Measurements from ENCODE around the gene GPR158.

GPR158 gene

GRCh38 chr10:25506821-25507335 is 332.1 kb downstream of the GPR158 start:
- DNase-seq, result no peak

- no peak for DNase-seq
Measured at GRCh38 chr10:25508112-25508815, 333.5 kb downstream of the GPR158 start.

- DNase-seq, result no peak
Measured at GRCh38 chr10:25509151-25509550, 334.4 kb downstream of the GPR158 start.

GRCh38 chr10:25522294-25522693 is 347.5 kb downstream of the GPR158 start:
- no peak for DNase-seq

GRCh38 chr10:25522946-25523608 is 348.3 kb downstream of the GPR158 start:
- DNase-seq, result no peak

- DNase-seq, result no peak
Measured at GRCh38 chr10:25530306-25530705, 355.5 kb downstream of the GPR158 start.

- DNase-seq, result no peak
Measured at GRCh38 chr10:25531457-25532061, 356.8 kb downstream of the GPR158 start.

GRCh38 chr10:25532213-25532612 is 357.4 kb downstream of the GPR158 start:
- DNase-seq, result no peak

GRCh38 chr10:25536027-25536426 is 361.2 kb downstream of the GPR158 start:
- no peak for DNase-seq

GRCh38 chr10:25547382-25547781 is 372.6 kb downstream of the GPR158 start:
- DNase-seq, result no peak

GRCh38 chr10:25552283-25552919 is 377.6 kb downstream of the GPR158 start:
- no peak for DNase-seq

- DNase-seq, result no peak
Measured at GRCh38 chr10:25555865-25556264, 381.1 kb downstream of the GPR158 start.

- no peak for DNase-seq
Measured at GRCh38 chr10:25556457-25556856, 381.7 kb downstream of the GPR158 start.

- no peak for DNase-seq
Measured at GRCh38 chr10:25557136-25557535, 382.3 kb downstream of the GPR158 start.

- DNase-seq, result no peak
Measured at GRCh38 chr10:25561758-25562157, 387.0 kb downstream of the GPR158 start.

- no peak for DNase-seq
Measured at GRCh38 chr10:25562547-25562946, 387.7 kb downstream of the GPR158 start.

- DNase-seq, result no peak
Measured at GRCh38 chr10:25564351-25564750, 389.6 kb downstream of the GPR158 start.

- DNase-seq, result no peak
Measured at GRCh38 chr10:25565570-25565969, 390.8 kb downstream of the GPR158 start.

GRCh38 chr10:25573316-25573715 is 398.5 kb downstream of the GPR158 start:
- no peak for DNase-seq

GRCh38 chr10:25575343-25575742 is 400.5 kb downstream of the GPR158 start:
- no peak for DNase-seq

- no peak for DNase-seq
Measured at GRCh38 chr10:25578061-25578460, 403.3 kb downstream of the GPR158 start.

GRCh38 chr10:25582961-25583360 is 408.2 kb downstream of the GPR158 start:
- DNase-seq, result no peak

GRCh38 chr10:25600651-25601050 is 425.9 kb downstream of the GPR158 start:
- DNase-seq, result no peak

- DNase-seq, result no peak
Measured at GRCh38 chr10:25604591-25604990, 429.8 kb downstream of the GPR158 start.
